NCI-H345 (cell line): ENCODE measurements around the gene EIF5.
A peak's percentile ranks its signal among the peaks of the same experiment; 100 is the strongest.

Source experiments
- DNase-seq: peaks from one replicate; lab custom pipeline; 2025; lab: John Stamatoyannopoulos, UW

EIF5 gene

GRCh38 chr14:103310576-103311095, 23.4 kb upstream of the EIF5 start:
- DNase-seq, result no peak

- DNase-seq, result no peak
These were observed 22.7 kb upstream of the EIF5 start for GRCh38 chr14:103311171-103311997.

DNA sequence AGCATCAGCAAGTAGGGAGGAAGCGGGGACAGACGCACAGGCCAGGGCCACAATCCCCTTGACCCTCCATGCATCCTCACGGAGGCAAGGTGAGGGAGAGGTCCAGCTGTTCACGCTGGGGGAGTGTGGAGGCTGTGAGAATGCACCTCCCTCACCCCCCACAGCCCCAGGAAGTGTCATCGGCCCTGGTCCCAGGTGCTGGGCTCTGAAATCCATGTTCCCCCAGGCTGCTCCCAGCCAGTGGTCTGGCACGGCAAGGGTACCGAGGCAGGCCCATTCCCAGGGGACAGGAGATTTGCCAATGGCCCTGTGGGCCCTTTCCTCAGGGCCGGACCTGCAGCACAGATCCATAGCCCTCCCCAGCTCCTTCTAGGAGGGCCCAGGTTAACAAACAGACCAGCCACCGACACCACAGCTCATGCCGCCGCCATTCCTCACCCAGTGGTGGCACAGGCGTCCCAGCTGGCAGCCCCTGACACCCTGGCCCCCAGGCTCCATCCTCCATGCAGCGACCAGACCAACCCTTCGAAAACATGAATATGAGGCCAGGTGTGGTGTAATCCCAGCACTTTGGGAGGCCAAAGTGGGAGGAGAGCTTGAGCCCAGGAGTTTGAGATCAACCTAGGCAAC, 21.9 kb upstream of the EIF5 start:
- DNase-seq, result no peak

- DNase-seq, result no peak
These were observed 20.3 kb upstream of the EIF5 start for GRCh38 chr14:103313704-103314103.

DNA sequence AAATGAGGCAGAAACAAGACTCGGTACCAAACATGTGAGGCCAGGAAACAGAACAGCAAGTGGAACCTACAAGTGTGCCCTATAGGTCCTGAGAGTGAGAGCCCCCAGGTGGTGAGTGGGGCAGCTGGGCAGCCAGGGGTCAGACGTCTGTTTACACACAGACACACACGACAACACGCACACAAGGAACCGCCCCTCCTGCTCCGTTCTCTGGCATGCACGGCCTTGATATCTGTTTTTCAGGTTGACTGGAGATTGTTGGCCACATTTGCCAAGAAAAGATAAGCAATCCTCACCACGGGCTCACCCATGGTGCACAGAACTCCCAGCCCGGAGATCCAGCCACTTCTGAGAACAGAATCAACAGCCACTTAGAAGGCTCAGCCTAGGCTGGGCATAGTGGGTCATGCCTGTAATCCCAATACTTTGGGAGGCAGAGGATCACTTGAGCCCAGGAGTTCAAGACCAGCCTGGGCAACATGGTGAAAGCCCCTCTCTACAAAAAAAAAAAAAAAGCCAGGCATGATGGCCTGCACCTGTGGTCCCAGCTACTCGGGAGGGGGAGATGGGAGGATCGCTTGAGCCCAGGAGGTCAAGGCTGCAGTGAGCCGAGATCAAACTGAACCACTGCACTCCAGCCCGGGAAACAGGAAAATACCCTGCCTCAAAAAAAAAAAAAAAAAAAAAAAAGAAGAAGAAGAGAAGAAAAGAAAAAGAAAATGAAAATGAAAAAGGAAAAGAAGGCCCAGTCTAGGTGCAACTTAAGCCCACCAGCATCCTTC, 19.4 kb upstream of the EIF5 start:
- no peak for DNase-seq

- no peak for DNase-seq
These were observed 18.6 kb upstream of the EIF5 start for GRCh38 chr14:103315351-103315911.

GRCh38 chr14:103315941-103316340, 18.1 kb upstream of the EIF5 start:
- no peak for DNase-seq

DNA sequence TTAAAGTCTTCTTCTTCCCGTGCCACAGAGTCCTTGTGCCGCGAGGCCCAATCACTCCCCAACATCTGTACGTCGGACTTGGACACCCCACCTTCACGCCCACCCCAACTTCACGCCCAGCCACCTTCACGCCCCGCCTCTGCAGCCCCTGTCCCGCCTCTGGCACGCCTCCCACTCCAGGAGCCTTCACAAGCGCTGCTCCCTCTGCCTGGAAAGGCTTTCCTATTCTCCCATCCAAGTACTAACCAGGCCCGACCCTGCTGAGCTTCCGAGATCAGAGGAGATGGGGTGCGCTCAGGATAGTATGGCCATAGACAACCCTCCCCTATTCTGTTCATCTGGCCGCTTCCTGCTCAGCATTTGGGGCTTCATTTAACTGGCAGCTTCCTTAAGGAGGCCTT, 17.3 kb upstream of the EIF5 start:
- DNase-seq, result no peak

DNA sequence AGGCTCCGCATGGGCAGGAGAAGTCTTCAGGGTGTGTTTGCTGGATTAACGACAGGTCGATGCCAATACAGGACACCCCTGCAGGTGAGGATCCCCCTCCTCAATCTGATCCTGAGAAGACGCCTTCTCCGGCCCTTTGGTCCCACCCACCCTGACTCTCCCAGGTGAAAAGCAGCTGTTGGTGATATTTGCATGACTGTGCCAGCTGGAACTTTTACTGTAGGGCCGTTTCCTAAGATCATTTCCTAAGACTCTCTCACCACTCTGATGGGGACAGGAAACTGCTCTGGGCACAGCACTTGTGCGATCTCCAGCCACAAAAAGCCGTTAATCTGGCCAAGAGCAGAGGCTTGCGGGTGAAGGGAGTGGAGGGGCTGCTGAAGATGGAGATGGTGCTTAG, 16.8 kb upstream of the EIF5 start:
- no peak for DNase-seq

DNA sequence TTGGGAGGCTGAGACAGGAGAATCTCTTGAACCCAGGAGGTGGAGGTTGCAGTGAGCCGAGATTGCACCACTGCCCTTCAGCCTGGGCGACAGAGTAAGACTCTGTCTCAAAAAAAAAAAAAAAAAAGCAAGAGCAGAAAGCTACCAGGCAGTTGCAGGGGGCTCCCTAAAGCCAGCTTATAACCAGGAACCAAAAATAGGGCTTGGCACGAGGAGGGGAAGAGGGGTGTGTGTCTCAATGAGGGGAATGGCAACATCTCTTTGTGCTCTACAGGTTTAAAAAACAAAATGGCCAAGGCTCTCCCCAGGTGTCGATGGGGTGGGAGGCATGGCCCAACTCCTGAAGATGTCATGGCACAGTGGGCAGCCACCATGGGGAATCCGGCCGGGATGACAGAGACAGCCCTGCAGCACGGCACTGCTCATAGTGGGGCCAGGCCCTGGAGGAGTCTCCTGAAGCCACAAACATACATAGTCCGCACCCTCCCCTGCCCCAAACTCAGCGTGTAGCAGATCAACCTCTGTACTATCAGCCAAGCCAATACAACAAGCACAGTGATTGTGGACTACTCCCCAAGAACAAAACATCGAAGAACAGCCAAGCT, 16.0 kb upstream of the EIF5 start:
- no peak for DNase-seq

DNA sequence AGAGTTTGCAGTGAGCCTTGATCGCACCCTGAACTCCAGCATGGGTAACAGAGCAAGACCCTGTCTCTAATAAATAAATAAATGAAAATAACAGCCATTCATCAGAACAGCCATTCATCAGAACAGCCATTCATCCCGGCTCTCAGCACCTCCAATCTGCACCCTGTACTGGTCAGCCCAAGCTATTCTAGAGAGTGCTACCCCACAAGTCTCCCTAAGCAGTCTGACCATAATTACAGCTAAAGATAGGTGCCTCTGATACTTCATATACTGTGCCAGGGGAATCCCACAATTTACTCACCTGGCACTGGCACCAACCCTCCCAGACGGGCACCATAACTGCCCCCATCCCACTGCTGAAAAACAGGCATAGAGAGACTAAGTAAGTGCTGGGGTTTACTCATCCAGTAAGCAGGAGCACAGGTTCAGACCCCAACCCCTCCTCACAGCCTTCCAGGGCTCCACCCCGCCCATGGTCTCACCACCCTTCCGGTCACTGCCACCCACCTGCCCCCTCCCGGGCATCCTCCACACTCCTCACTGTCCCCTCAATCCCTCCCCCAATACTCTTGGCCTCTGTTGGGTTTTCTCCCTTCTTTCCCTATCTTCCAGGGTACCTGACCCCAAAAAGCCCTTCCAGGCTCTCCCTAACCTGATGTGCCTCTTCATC, 15.2 kb upstream of the EIF5 start:
- DNase-seq, result no peak

DNA sequence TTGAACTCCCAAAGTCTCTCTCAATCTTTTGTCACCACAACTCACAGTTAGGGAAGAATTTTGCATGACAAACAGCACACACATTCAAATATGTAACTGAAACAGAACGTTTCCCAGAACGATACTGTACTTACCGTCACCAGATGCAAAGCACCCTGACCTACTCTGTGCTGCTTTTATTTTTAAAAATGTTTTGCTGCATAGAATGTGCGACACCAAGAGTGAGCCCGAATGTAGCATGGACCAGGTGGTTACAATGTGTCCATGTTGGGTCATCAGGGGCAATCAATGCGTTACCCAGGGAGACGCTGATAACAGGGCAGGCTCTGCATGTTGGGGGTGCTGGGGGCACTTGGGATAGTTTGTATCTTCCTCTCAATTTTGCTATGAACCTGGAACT, 14.6 kb upstream of the EIF5 start:
- no peak for DNase-seq

DNA sequence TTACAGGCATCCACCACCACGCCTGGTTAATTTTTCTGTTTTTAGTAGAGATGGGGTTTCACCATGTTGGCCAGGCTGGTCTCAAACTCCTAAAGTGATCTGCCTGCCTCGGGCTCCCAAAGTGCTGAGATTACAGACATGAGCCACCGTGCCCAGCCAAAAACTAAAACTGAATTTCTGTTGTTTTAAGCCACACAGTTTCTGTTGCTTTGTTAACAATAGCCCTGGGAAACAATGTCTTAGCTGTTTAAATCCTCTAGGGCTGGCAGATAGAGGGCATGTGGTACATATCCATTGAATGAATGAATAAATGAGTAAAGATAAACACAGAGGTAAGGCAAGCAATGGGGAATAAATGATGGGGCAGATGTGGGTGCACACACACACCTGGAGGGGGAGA, 8.0 kb upstream of the EIF5 start:
- DNase-seq, result no peak

- no peak for DNase-seq
These were observed 5.1 kb upstream of the EIF5 start for GRCh38 chr14:103328941-103329340.

- DNase-seq, result peak; percentile 63
These were observed 4.4 kb upstream of the EIF5 start for GRCh38 chr14:103329401-103330347.

GRCh38 chr14:103330536-103330935, 3.5 kb upstream of the EIF5 start:
- no peak for DNase-seq

DNA sequence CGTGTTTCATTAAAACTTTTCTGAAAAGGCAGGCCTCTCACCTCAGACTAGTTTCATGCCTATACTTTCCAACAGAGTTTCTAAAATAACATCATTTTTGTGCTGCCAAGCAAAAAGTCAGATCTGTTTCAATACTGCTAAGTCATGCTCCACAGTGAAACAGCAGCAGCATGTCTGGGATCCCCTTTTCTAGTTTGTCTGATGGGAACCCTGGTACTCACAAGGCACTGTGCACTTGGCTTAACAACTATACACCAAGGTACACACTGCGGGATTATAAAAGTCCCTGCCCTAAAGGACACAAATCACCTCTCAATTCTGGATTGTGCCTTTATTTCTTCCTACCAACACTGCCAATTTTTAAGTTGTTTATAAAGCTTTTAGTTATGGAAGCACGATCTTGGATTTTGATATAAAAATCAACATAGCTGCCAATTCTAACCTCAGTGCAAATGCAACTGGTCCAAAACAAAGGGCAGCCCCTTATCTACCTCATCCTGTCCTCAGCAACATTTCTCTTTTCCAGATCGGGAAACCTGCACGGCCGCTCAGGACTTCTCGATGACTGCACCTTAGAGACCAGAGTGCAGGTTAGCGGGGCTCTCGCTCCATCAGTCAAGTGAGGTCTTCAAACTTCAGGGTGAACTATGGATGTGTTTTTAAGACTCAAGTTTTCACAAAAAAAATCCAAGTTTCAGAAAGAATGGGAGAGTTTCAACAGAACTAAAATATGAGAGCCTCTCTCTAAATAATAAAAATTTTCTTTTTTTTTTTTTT, 1.7 kb upstream of the EIF5 start:
- no peak for DNase-seq

- peak; percentile 75 for DNase-seq
These were observed 896 bp downstream of the EIF5 start for GRCh38 chr14:103334644-103335622.
